H9 (cell line): ENCODE data around the gene ERCC2. TPM values are rescaled to one million over a fixed set of nuclear protein-coding genes. Genes with fewer than 3 reads are reported as not detected.

Source experiments
- DNase-seq: peaks from one replicate; pipeline ENCODE4 v3.0.0-alpha.2; 2017
- H2AFZ ChIP-seq: one replicate; pipeline ENCODE4 v1.6.1; 2013; ENCODE audit warnings: mild to moderate bottlenecking, low read length, control low read depth, moderate library complexity
- H2AK5ac ChIP-seq: 2 replicates; pipeline ENCODE4 v1.6.1; 2013; ENCODE audit warnings: low read length, control low read depth, mixed read lengths; ENCODE audit not compliant: insufficient read length
- H2BK120ac ChIP-seq: one replicate; pipeline ENCODE4 v1.6.1; 2013; ENCODE audit warnings: low read depth, mild to moderate bottlenecking, low read length, control low read depth, inconsistent platforms; ENCODE audit not compliant: poor library complexity, severe bottlenecking
- H2BK12ac ChIP-seq: 2 replicates; pipeline ENCODE4 v1.6.1; 2013; ENCODE audit warnings: low read length, control low read depth, mixed read lengths, low read depth; ENCODE audit not compliant: insufficient read length
- H2BK15ac ChIP-seq: 2 replicates; pipeline ENCODE4 v1.6.1; 2013; ENCODE audit warnings: low read depth, low read length, control low read depth
- H2BK20ac ChIP-seq: one replicate; pipeline ENCODE4 v1.6.1; 2013; ENCODE audit warnings: low read depth, mild to moderate bottlenecking, low read length, control low read depth, inconsistent platforms; ENCODE audit not compliant: poor library complexity, severe bottlenecking
- H2BK5ac ChIP-seq: 2 replicates; pipeline ENCODE4 v1.6.1; 2013; ENCODE audit warnings: low read length, control low read depth, mixed read lengths; ENCODE audit not compliant: insufficient read length
- H3K14ac ChIP-seq: 2 replicates; pipeline ENCODE4 v1.6.1; 2013; ENCODE audit warnings: low read length, control low read depth; ENCODE audit not compliant: insufficient read depth
- H3K18ac ChIP-seq: 2 replicates; pipeline ENCODE4 v1.6.1; 2013; ENCODE audit warnings: low read depth, mild to moderate bottlenecking, mixed read lengths, low read length, control low read depth; ENCODE audit not compliant: insufficient read length
- H3K23ac ChIP-seq: 2 replicates; pipeline ENCODE4 v1.6.1; 2013; ENCODE audit warnings: low read length, control low read depth, mixed read lengths, low read depth; ENCODE audit not compliant: insufficient read length
- H3K23me2 ChIP-seq: 2 replicates; pipeline ENCODE4 v1.6.1; 2013; ENCODE audit warnings: low read depth, mild to moderate bottlenecking, mixed read lengths, low read length, control low read depth; ENCODE audit not compliant: insufficient read length, poor library complexity, severe bottlenecking
- H3K27ac ChIP-seq: 2 replicates; pipeline ENCODE4 v1.5.1; 2013; ENCODE audit warnings: low read length, control low read depth, mixed read lengths, low read depth; ENCODE audit not compliant: insufficient read length
- H3K27me3 ChIP-seq: 2 replicates; pipeline ENCODE4 v1.6.1; 2013; ENCODE audit warnings: low read length, control low read depth, inconsistent platforms; ENCODE audit not compliant: insufficient read depth
- H3K4ac ChIP-seq: 2 replicates; pipeline ENCODE4 v1.6.1; 2013; ENCODE audit warnings: low read depth, mild to moderate bottlenecking, control low read depth, inconsistent platforms, low read length, moderate library complexity
- H3K4me1 ChIP-seq: 2 replicates; pipeline ENCODE4 v1.6.1; 2013; ENCODE audit warnings: low read length, control low read depth, inconsistent platforms; ENCODE audit not compliant: insufficient read depth
- H3K4me2 ChIP-seq: 2 replicates; pipeline ENCODE4 v1.6.1; 2013; ENCODE audit warnings: low read length, control low read depth, mixed read lengths; ENCODE audit not compliant: insufficient read length, insufficient read depth
- H3K56ac ChIP-seq: 2 replicates; pipeline ENCODE4 v1.6.1; 2013; ENCODE audit warnings: low read depth, mild to moderate bottlenecking, mixed read lengths, low read length, control low read depth; ENCODE audit not compliant: insufficient read length
- H3K79me1 ChIP-seq: 2 replicates; pipeline ENCODE4 v1.6.1; 2013; ENCODE audit warnings: low read depth, mild to moderate bottlenecking, moderate library complexity, low read length, control low read depth, inconsistent platforms; ENCODE audit not compliant: insufficient read depth, poor library complexity, severe bottlenecking
- H3K79me2 ChIP-seq: 2 replicates; pipeline ENCODE4 v1.6.1; 2013; ENCODE audit warnings: low read length, control low read depth, inconsistent platforms; ENCODE audit not compliant: insufficient read depth
- H3K9ac ChIP-seq: 2 replicates; pipeline ENCODE4 v1.6.1; 2013; ENCODE audit warnings: low read length, control low read depth, mixed read lengths; ENCODE audit not compliant: insufficient read length; ENCODE audit errors: extremely low read depth
- H3K9me3 ChIP-seq: one replicate; pipeline ENCODE4 v1.6.1; 2013; ENCODE audit warnings: low read depth, low read length, inconsistent platforms; ENCODE audit not compliant: control insufficient read depth
- H3T11ph ChIP-seq: one replicate; pipeline ENCODE4 v1.6.1; 2013; ENCODE audit warnings: mild to moderate bottlenecking, low read length, control low read depth, inconsistent platforms
- H4K20me1 ChIP-seq: one replicate; pipeline ENCODE4 v1.6.1; 2013; ENCODE audit not compliant: control insufficient read depth, insufficient read length, insufficient read depth
- H4K5ac ChIP-seq: 2 replicates; pipeline ENCODE4 v1.6.1; 2013; ENCODE audit warnings: low read depth, mild to moderate bottlenecking, mixed read lengths, low read length, control low read depth; ENCODE audit not compliant: insufficient read length
- H4K8ac ChIP-seq: replicated peaks from 2 replicates; pipeline ENCODE4 v1.6.1; 2013; ENCODE audit warnings: low read length, control low read depth, mixed read lengths, low read depth; ENCODE audit not compliant: insufficient read length
- H4K91ac ChIP-seq: 2 replicates; pipeline ENCODE4 v1.6.1; 2013; ENCODE audit warnings: low read depth, mild to moderate bottlenecking, moderate library complexity, mixed read lengths, low read length, control low read depth; ENCODE audit not compliant: insufficient read length
- H3K27ac Mint-ChIP-seq, 3 experiments: 2 replicates in 2 of 3; 3 replicates in 1 of 3; pipeline ENCODE4 v1.8.0; 2020 to 2021; ENCODE audit warnings: mixed read lengths in 3 of 3, mild to moderate bottlenecking in 1 of 3, moderate library complexity in 1 of 3
- H3K27me3 Mint-ChIP-seq: 2 replicates; pipeline ENCODE4 v1.8.0; 2021; ENCODE audit warnings: low read depth, mild to moderate bottlenecking, moderate library complexity, mixed read lengths
- H3K36me3 Mint-ChIP-seq, 3 experiments: 2 replicates in 2 of 3; 3 replicates in 1 of 3; pipeline ENCODE4 v1.8.0; 2020 to 2021; ENCODE audit warnings: low read depth in 3 of 3, mixed read lengths in 3 of 3; ENCODE audit not compliant: insufficient read depth in 1 of 3
- H3K4me1 Mint-ChIP-seq, 2 experiments: 2 replicates each; pipeline ENCODE4 v1.8.0; 2020; ENCODE audit warnings: mixed read lengths in 2 of 2
- H3K4me3 Mint-ChIP-seq, 2 experiments: 2 replicates in 1 of 2; 3 replicates in 1 of 2; pipeline ENCODE4 v1.8.0; 2020 to 2021; ENCODE audit warnings: mild to moderate bottlenecking in 2 of 2, mixed read lengths in 2 of 2, moderate library complexity in 1 of 2
- H3K9me3 Mint-ChIP-seq, 2 experiments: 2 replicates in 1 of 2; 3 replicates in 1 of 2; pipeline ENCODE4 v1.8.0; 2020; ENCODE audit warnings: mild to moderate bottlenecking in 2 of 2, mixed read lengths in 2 of 2, moderate library complexity in 1 of 2
- CTCF ChIP-seq: fragments of 200-600 bp; sonication (generic); conservative IDR thresholded peaks from 3 replicates; pipeline ENCODE4 v1.8.0; 2021; ENCODE audit warnings: antibody characterized with exemption, mild to moderate bottlenecking
- WGBS: extraction: QIAGEN DNeasy Blood & Tissue Kit; methylation state at CpG from one replicate; pipeline ENCODE4 v1.1.7; 2013; ENCODE audit warnings: missing lambda C conversion rate, low lambda C conversion rate, mixed read lengths; ENCODE audit not compliant: insufficient read length; ENCODE audit errors: extremely low coverage; 5-methylcytosine and 5-hydroxymethylcytosine counted together
- total RNA-seq: library from RNA; stranded (reverse); gene quantifications from 2 replicates; pipeline ENCODE4 v1.2.1, GENCODE V29; 2021

Gene ERCC2
- total RNA-seq, 1 experiment from 2014 or later = 98.7 TPM

GRCh38 chr19:45315304-45315703 is 55.1 kb downstream of the ERCC2 start:
- Histone ChIP-seq H2BK15ac (no peak overlapping the region), H3K27me3 (peaks cover 3% of the 10 kb centered on the region; the same call in 1 of the 2 replicates), H3K4me1 (no peaks in the 10 kb centered on the region), H3K23me2 (no peaks in the 10 kb centered on the region), H3K18ac (no peak overlapping the region), H2AFZ (no peak overlapping the region), H4K8ac (no peak overlapping the region), H2BK120ac (no peak overlapping the region), H3K4me2 (no peak overlapping the region), H3K23ac (no peak overlapping the region), H4K5ac (no peak overlapping the region), H3K4ac (no peak overlapping the region), H3K27ac (no peak overlapping the region), H4K20me1 (no peaks in the 10 kb centered on the region), H2BK12ac (no peak overlapping the region), H2AK5ac (no peak overlapping the region), H2BK20ac (no peak overlapping the region), H3T11ph (no peak overlapping the region), H3K14ac (0 out of 2 replicates have a peak overlapping the region, but pooled peaks have one; percentile 5), H3K9ac (no peak overlapping the region), H3K79me1 (no peaks in the 10 kb centered on the region), H3K56ac (no peak overlapping the region), H4K91ac (no peak overlapping the region), H2BK5ac (no peak overlapping the region), H3K79me2 (no peaks in the 10 kb centered on the region), H3K9me3 (no peaks in the 10 kb centered on the region)
- Mint-ChIP-seq H3K4me3 (no peak overlapping the region), H3K27ac (no peak overlapping the region), H3K4me1 (peaks cover 0 to 4% of the 10 kb centered on the region in 2 experiments; a peak in 1 of 4 replicates), H3K36me3 (no peaks in the 10 kb centered on the region), H3K27me3 (peaks cover 82% of the 10 kb centered on the region), H3K9me3 (no peaks in the 10 kb centered on the region)
- TF ChIP-seq CTCF = no peak
- no CpG with 5 or more reads among the region's 21 CpGs for WGBS
- no peak for DNase-seq
